ENCODE data around the gene UBE4B.

UBE4B gene

DNA sequence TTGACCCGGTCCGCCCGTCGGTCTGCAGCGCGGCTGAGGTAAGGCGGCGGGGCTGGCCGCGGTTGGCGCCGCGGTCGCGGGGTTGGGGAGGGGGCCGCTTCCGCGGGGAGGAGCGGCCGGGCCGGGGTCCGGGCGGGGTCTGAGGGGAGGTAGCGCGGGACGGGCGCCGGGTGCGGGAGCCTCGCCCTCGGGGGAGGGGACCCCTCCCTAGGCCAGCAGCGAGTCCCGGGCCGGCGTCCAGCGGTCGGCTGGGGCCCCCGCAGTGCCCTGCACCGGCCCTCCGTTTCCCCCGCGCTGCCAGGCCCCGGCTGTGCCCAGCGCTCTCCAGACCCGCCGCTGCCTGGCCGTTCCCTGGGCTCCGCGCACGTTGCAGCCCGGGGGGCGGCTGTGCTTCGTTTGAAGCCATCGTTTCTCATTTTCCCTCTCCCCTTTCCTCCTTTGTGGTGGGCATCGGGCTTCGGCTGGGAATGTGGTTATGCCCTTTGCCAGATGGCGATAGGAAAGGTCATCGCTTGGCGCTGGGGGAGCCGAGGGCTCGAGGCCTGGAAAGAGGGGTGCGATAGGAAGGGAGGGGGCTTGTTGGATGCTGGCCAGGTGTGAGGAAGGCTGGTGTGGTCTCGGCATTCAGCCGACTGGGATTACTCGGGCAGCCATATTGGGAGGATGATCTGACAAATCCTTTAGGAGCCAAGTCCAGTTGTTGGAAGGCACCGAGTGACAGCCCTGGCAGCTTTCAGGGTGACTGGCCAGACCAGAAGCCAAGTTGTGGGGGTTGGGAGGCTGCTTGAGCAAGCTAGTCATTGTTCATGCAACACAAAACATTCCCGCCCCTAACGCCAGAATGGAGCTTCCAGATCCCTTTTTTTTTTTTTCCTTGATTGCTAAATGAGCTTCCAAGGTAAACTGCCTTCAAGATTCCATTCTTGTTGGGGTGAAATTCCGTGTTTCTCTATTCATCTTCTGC is 178.4 kb downstream of the UBE4B start:
- peak; percentile 60 for DNase-seq (ENCODE audit: low spot score)
- TF ChIP-seq, protein P1, sequence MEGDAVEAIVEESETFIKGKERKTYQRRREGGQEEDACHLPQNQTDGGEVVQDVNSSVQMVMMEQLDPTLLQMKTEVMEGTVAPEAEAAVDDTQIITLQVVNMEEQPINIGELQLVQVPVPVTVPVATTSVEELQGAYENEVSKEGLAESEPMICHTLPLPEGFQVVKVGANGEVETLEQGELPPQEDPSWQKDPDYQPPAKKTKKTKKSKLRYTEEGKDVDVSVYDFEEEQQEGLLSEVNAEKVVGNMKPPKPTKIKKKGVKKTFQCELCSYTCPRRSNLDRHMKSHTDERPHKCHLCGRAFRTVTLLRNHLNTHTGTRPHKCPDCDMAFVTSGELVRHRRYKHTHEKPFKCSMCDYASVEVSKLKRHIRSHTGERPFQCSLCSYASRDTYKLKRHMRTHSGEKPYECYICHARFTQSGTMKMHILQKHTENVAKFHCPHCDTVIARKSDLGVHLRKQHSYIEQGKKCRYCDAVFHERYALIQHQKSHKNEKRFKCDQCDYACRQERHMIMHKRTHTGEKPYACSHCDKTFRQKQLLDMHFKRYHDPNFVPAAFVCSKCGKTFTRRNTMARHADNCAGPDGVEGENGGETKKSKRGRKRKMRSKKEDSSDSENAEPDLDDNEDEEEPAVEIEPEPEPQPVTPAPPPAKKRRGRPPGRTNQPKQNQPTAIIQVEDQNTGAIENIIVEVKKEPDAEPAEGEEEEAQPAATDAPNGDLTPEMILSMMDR (IDR thresholded peaks at IDR 0.05; ENCODE audit: extremely low read depth, missing control alignments): no peak

DNA sequence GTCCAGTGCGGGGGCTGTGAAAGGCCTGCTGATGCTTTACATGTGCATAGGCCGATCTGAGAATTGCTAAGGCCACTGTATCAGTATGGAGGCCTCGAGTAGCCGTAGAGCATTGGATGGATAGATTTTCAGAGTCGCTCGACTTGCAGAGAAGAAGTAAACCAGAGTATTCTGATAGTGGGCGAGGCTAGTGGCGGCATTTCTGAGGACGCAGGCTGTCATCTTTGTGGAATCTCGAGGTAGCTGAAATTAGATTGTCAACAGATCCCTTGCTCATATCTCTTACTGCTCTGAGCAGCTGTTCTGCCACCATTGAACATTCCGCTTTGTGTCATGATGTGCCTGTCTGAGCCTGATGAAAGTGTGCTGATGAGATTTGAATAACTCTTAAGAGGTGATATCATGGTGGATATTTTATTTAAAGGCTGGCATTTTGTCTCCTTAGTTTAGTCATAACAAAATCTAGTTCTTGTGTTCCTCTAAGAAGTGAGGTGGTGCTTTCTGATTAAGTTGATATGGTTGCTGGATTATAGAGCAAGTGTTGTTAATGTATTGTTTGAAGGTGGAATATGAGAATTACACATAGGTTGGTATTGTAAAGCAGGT is 179.2 kb downstream of the UBE4B start:
- TF ChIP-seq, protein P1 (IDR thresholded peaks at IDR 0.05; ENCODE audit: extremely low read depth, missing control alignments): no peak
- no peak for DNase-seq (ENCODE audit: low spot score)

DNA sequence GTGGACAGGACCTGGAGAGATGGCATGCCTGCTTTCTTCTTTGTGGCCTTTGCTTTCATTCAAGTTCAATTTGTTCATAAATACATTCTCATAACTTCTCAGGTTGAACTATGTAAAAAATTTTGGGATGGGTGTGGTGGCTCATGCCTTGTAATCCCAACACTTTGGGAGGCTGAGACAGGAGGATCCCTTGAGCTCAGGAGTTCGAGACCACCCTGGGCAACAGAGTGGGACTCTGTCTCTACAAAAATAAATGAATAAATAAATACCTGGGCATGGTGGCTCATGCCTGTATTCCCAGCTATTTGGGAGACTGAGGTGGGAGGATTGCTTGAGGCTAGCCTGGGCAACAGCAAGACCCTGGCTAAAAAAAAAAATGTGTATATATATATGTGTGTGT is 179.7 kb downstream of the UBE4B start:
- TF ChIP-seq, protein P1 (IDR thresholded peaks at IDR 0.05; ENCODE audit: extremely low read depth, missing control alignments): no peak
- no peak for DNase-seq (ENCODE audit: low spot score)

DNA sequence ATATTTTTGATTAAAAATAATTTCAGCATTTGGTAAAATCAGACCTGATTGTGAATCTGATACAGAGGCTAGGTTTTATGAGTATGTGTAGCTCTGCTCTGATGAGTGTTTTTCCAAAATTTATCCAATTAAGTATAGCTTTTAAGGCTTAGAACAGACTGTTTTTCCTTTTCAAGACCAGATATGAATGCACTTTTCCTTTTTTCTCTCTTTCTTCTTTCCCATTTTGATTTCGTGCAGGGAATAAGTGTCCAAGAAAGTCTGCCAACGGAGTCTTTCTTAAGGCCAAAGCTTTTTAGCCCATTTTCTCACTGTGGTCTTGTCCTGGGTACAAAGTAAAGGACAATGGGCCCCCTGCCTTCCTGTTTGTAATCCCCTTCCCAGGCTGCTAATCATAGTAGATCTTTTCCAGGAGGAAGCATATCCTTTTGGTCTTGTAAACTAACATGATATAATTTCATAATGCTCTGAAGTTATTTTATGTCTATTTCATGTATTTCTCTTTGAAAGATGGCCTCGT is 180.5 kb downstream of the UBE4B start:
- no peak for DNase-seq (ENCODE audit: low spot score)
- TF ChIP-seq, protein P1 (IDR thresholded peaks at IDR 0.05; ENCODE audit: extremely low read depth, missing control alignments): no peak

DNA sequence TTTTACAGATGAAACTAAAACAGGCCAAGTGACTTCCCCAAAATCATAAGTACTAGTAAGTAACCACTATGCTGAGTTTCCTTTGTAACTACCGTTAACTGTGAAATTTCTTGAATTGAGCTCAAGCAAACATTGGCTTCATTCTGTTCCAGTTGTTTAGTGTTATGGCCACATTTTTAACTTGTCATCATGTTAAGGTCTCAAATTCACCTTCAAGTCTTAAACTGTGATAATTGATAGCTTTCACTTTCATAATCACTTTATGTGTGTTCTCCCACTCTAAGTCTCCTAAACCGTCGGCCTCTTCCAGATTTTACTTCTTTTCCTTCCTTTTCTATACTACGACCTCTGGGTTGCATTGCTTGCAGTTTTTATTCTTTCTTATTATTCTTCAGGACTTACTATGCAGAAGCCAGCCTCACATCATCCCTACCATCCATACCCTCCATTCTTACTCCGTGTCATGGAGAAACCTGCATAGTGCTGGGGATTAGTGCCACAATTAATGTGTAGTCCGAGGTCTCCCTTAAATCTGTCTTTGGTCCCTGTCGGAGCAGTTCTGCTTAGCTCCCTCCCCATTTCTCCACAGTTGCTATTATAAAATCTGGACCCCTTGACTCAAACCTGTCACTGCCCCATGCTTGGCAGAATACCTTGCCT is 183.5 kb downstream of the UBE4B start:
- TF ChIP-seq, protein P1 (IDR thresholded peaks at IDR 0.05; ENCODE audit: extremely low read depth, missing control alignments): no peak
- DNase-seq (ENCODE audit: low spot score): peak; percentile 18

DNA sequence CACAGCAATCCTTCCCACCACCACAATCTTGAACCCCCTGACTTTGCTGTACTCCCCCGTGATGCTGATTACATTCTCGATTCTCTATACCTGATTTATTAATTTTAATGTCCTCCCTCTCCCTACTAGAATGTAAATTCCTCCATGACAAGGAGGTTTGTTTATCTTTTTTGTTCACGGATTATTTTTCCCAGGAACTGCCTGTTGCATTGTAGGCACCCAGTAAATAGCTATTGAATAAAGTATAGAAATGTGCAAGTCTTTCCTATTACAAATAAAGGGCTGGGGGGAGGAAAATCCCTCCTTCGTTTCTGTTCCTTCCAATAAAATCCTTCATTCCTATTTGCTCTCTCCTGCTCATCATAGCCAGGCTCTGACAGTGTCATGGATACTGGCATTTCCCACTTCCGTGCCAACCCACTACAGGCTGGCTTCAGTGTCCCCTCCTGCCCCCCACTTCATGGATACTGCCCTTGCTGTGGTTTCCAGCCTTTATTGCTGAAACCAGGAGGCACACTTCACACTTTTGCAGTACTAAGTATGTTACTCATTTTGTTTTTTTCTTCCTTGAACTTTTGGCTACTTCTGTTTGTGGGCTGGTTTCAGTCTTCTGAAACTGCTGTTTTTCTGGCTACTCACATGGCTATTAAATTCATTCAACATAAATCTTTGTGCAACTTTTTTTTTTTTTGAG is 185.1 kb downstream of the UBE4B start:
- DNase-seq (ENCODE audit: low spot score): no peak
- TF ChIP-seq, protein P1 (IDR thresholded peaks at IDR 0.05; ENCODE audit: extremely low read depth, missing control alignments): no peak

Measured in GM20000 (cell line).